Neural cell (in vitro differentiated cells): ENCODE results near the gene KIRREL3.

Experiments
- CTCF ChIP-seq: fragments of 450-650 bp; IDR thresholded peaks from 2 replicates; pipeline ENCODE4 v1.5.1; 2014; ENCODE audit warnings: antibody characterized with exemption, mild to moderate bottlenecking, moderate library complexity; ENCODE audit not compliant: poor library complexity, severe bottlenecking
- EZH2 ChIP-seq: fragments of 200-600, 300-800 bp; shearing (Covaris generic), sonication (generic); IDR thresholded peaks from 2 replicates; pipeline ENCODE4 v1.6.1; 2014; ENCODE audit warnings: antibody characterized with exemption, low read length, borderline replicate concordance, mild to moderate bottlenecking; ENCODE audit not compliant: insufficient read depth, poor library complexity, severe bottlenecking
- MXI1 ChIP-seq: fragments of 450-650 bp; conservative IDR thresholded peaks from 2 replicates; pipeline ENCODE4 v1.6.1; 2014; ENCODE audit warnings: antibody characterized with exemption, mild to moderate bottlenecking; ENCODE audit not compliant: poor library complexity, severe bottlenecking
- POLR2AphosphoS5 ChIP-seq: IDR thresholded peaks from 2 replicates; pipeline ENCODE4 v1.6.1; 2012
- REST ChIP-seq: IDR thresholded peaks from 2 replicates; pipeline ENCODE4 v1.6.1; 2012; ENCODE audit warnings: borderline replicate concordance
- SMC3 ChIP-seq: fragments of 450-650 bp; conservative IDR thresholded peaks from 2 replicates; pipeline ENCODE4 v1.6.1; 2014; ENCODE audit warnings: antibody characterized with exemption, mild to moderate bottlenecking, moderate library complexity; ENCODE audit not compliant: poor library complexity
- TAF1 ChIP-seq: IDR thresholded peaks from 2 replicates; pipeline ENCODE4 v1.6.1; 2012; ENCODE audit warnings: low read depth

- TF ChIP-seq CTCF = no peak
- no peak for TF ChIP-seq POLR2AphosphoS5
- no peak for TF ChIP-seq REST
- TF ChIP-seq TAF1 = no peak
- TF ChIP-seq SMC3 = no peak
- no peak for TF ChIP-seq MXI1
- TF ChIP-seq EZH2 = no peak
These were observed 189.8 kb downstream of the KIRREL3 start for GRCh38 chr11:126810776-126811175.
